ENCODE data around the gene SMTNL1.

The SMTNL1 gene

GRCh38 chr11:57546451-57546850 lies 9.1 kb downstream of the SMTNL1 start:
- no peak overlapping the region for H3K4ac ChIP-seq (ENCODE audit: low read length)
- H2BK15ac ChIP-seq (ENCODE audit: low read length): no peak overlapping the region
- H2AK5ac ChIP-seq (ENCODE audit: low read depth, low read length): no peak overlapping the region
- no CpG with 5 or more reads among the region's 7 CpGs for WGBS, 2 donors (ENCODE audit: extremely low coverage in 2 of 2, insufficient read length in 2 of 2, insufficient replicate concordance in 1 of 2)
- H3K36me3 ChIP-seq (replicated peaks in 1 of 2; ENCODE audit: control insufficient read depth in 2 of 2, insufficient read depth in 2 of 2, low read length in 2 of 2): peaks cover 29 to 54% of the 10 kb centered on the region in 2 donors
- no peak overlapping the region for H2AFZ ChIP-seq (ENCODE audit: low read length)
- peaks cover 0 to 4% of the 10 kb centered on the region in 2 donors for H3K9me3 ChIP-seq (replicated peaks in 1 of 2; ENCODE audit: control insufficient read depth in 2 of 2, insufficient read depth in 1 of 2, low read depth in 1 of 2, low read length in 2 of 2)
- no peak overlapping the region for H3K4me3 ChIP-seq (ENCODE audit: low read length in 2 of 2)
- H2BK5ac ChIP-seq (ENCODE audit: low read length): no peak overlapping the region
- no peak overlapping the region for H4K8ac ChIP-seq (ENCODE audit: low read depth, low read length)
- no peak overlapping the region for H3K27ac ChIP-seq (replicated peaks; ENCODE audit: low read length)
- no peak overlapping the region for H2BK12ac ChIP-seq (ENCODE audit: low read length)
- H3K4me1 ChIP-seq (ENCODE audit: control insufficient read depth in 2 of 2, insufficient read depth in 1 of 2, low read depth in 1 of 2, low read length in 2 of 2): peaks cover 6 to 7% of the 10 kb centered on the region in 2 donors
- no peak overlapping the region for H3K14ac ChIP-seq (ENCODE audit: low read length)
- H3K4me2 ChIP-seq (ENCODE audit: insufficient read depth, low read length, poor library complexity, severe bottlenecking): no peak overlapping the region
- H3K9ac ChIP-seq (ENCODE audit: low read depth, low read length, poor library complexity): no peak overlapping the region
- peak overlapping the region; percentile 19 for H3K18ac ChIP-seq (ENCODE audit: low read length)
- no peak overlapping the region for H2BK120ac ChIP-seq (ENCODE audit: low read depth, low read length)
- no peaks in the 10 kb centered on the region for H3K79me1 ChIP-seq (ENCODE audit: low read depth, low read length)
- no peak overlapping the region for H3K23ac ChIP-seq (ENCODE audit: low read depth, low read length, poor library complexity)
- no peaks in the 10 kb centered on the region for H3K27me3 ChIP-seq (ENCODE audit: control insufficient read depth in 3 of 3, insufficient read depth in 3 of 3, low read depth in 1 of 3, low read length in 3 of 3)
- no peak for DNase-seq (ENCODE audit: low spot score)
- no peak overlapping the region for H4K91ac ChIP-seq (ENCODE audit: low read depth, low read length, poor library complexity)

- Histone ChIP-seq H2AK5ac (ENCODE audit: low read depth, low read length) (no peak overlapping the region), H3K4me3 (ENCODE audit: low read length in 2 of 2) (no peak overlapping the region), H3K36me3 (replicated peaks in 1 of 2; ENCODE audit: control insufficient read depth in 2 of 2, insufficient read depth in 2 of 2, low read length in 2 of 2) (peaks cover 35 to 59% of the 10 kb centered on the region in 2 donors), H2BK5ac (ENCODE audit: low read length) (no peak overlapping the region), H3K79me1 (ENCODE audit: low read depth, low read length) (no peaks in the 10 kb centered on the region), H4K8ac (ENCODE audit: low read depth, low read length) (no peak overlapping the region), H2AFZ (ENCODE audit: low read length) (no peak overlapping the region), H3K4ac (ENCODE audit: low read length) (no peak overlapping the region), H3K23ac (ENCODE audit: low read depth, low read length, poor library complexity) (no peak overlapping the region), H2BK120ac (ENCODE audit: low read depth, low read length) (no peak overlapping the region), H3K4me1 (ENCODE audit: control insufficient read depth in 2 of 2, insufficient read depth in 1 of 2, low read depth in 1 of 2, low read length in 2 of 2) (peaks cover 6 to 7% of the 10 kb centered on the region in 2 donors), H3K14ac (ENCODE audit: low read length) (no peak overlapping the region), H2BK12ac (ENCODE audit: low read length) (no peak overlapping the region), H3K4me2 (ENCODE audit: insufficient read depth, low read length, poor library complexity, severe bottlenecking) (no peak overlapping the region), H3K18ac (ENCODE audit: low read length) (no peak overlapping the region), H3K9me3 (replicated peaks in 1 of 2; ENCODE audit: control insufficient read depth in 2 of 2, insufficient read depth in 1 of 2, low read depth in 1 of 2, low read length in 2 of 2) (peaks cover 0 to 4% of the 10 kb centered on the region in 2 donors), H4K91ac (ENCODE audit: low read depth, low read length, poor library complexity) (no peak overlapping the region), H3K27me3 (ENCODE audit: control insufficient read depth in 3 of 3, insufficient read depth in 3 of 3, low read depth in 1 of 3, low read length in 3 of 3) (no peaks in the 10 kb centered on the region), H3K9ac (ENCODE audit: low read depth, low read length, poor library complexity) (no peak overlapping the region), H3K27ac (replicated peaks; ENCODE audit: low read length) (no peak overlapping the region), H2BK15ac (ENCODE audit: low read length) (no peak overlapping the region)
- no peak for DNase-seq (ENCODE audit: low spot score)
- WGBS, 2 donors (ENCODE audit: extremely low coverage in 2 of 2, insufficient read length in 2 of 2, insufficient replicate concordance in 1 of 2): no CpG with 5 or more reads among the region's 5 CpGs
These were observed 9.6 kb downstream of the SMTNL1 start for GRCh38 chr11:57546869-57547475.

GRCh38 chr11:57547854-57548377 lies 10.5 kb downstream of the SMTNL1 start:
- no peak overlapping the region for H3K23ac ChIP-seq (ENCODE audit: low read depth, low read length, poor library complexity)
- H2AFZ ChIP-seq (ENCODE audit: low read length): no peak overlapping the region
- no peak overlapping the region for H2BK120ac ChIP-seq (ENCODE audit: low read depth, low read length)
- peaks cover 44 to 66% of the 10 kb centered on the region in 2 donors for H3K36me3 ChIP-seq (replicated peaks in 1 of 2; ENCODE audit: control insufficient read depth in 2 of 2, insufficient read depth in 2 of 2, low read length in 2 of 2)
- H2AK5ac ChIP-seq (ENCODE audit: low read depth, low read length): no peak overlapping the region
- no peak overlapping the region for H3K4ac ChIP-seq (ENCODE audit: low read length)
- H3K4me2 ChIP-seq (ENCODE audit: insufficient read depth, low read length, poor library complexity, severe bottlenecking): no peak overlapping the region
- H3K14ac ChIP-seq (ENCODE audit: low read length): no peak overlapping the region
- H3K4me1 ChIP-seq (ENCODE audit: control insufficient read depth in 2 of 2, insufficient read depth in 1 of 2, low read depth in 1 of 2, low read length in 2 of 2): peaks cover 6 to 7% of the 10 kb centered on the region in 2 donors
- no peak overlapping the region for H2BK15ac ChIP-seq (ENCODE audit: low read length)
- H3K9me3 ChIP-seq (replicated peaks in 1 of 2; ENCODE audit: control insufficient read depth in 2 of 2, insufficient read depth in 1 of 2, low read depth in 1 of 2, low read length in 2 of 2): peaks cover 0 to 4% of the 10 kb centered on the region in 2 donors
- no peak overlapping the region for H3K18ac ChIP-seq (ENCODE audit: low read length)
- WGBS, 2 donors (ENCODE audit: extremely low coverage in 2 of 2, insufficient read length in 2 of 2, insufficient replicate concordance in 1 of 2): no CpG with 5 or more reads among the region's 6 CpGs
- no peak overlapping the region for H3K27ac ChIP-seq (replicated peaks; ENCODE audit: low read length)
- no peak overlapping the region for H4K91ac ChIP-seq (ENCODE audit: low read depth, low read length, poor library complexity)
- H4K8ac ChIP-seq (ENCODE audit: low read depth, low read length): no peak overlapping the region
- no peak for DNase-seq (ENCODE audit: low spot score)
- no peak overlapping the region for H3K9ac ChIP-seq (ENCODE audit: low read depth, low read length, poor library complexity)
- no peaks in the 10 kb centered on the region for H3K27me3 ChIP-seq (ENCODE audit: control insufficient read depth in 3 of 3, insufficient read depth in 3 of 3, low read depth in 1 of 3, low read length in 3 of 3)
- no peak overlapping the region for H3K4me3 ChIP-seq (ENCODE audit: low read length in 2 of 2)
- H3K79me1 ChIP-seq (ENCODE audit: low read depth, low read length): no peaks in the 10 kb centered on the region
- H2BK12ac ChIP-seq (ENCODE audit: low read length): no peak overlapping the region
- no peak overlapping the region for H2BK5ac ChIP-seq (ENCODE audit: low read length)

- no peak overlapping the region for H2BK5ac ChIP-seq (ENCODE audit: low read length)
- peak overlapping the region; percentile 10 for H3K23ac ChIP-seq (ENCODE audit: low read depth, low read length, poor library complexity)
- H3K27me3 ChIP-seq (ENCODE audit: control insufficient read depth in 3 of 3, insufficient read depth in 3 of 3, low read depth in 1 of 3, low read length in 3 of 3): no peaks in the 10 kb centered on the region
- no peak overlapping the region for H4K91ac ChIP-seq (ENCODE audit: low read depth, low read length, poor library complexity)
- no peaks in the 10 kb centered on the region for H3K79me1 ChIP-seq (ENCODE audit: low read depth, low read length)
- no peak for DNase-seq (ENCODE audit: low spot score)
- H2BK15ac ChIP-seq (ENCODE audit: low read length): no peak overlapping the region
- peak overlapping the region; percentile 0 for H3K9ac ChIP-seq (ENCODE audit: low read depth, low read length, poor library complexity)
- peak overlapping the region in 1 of 2 donors; percentile 22 for H3K4me3 ChIP-seq (ENCODE audit: low read length in 2 of 2)
- H4K8ac ChIP-seq (ENCODE audit: low read depth, low read length): no peak overlapping the region
- WGBS, 2 donors (ENCODE audit: extremely low coverage in 2 of 2, insufficient read length in 2 of 2, insufficient replicate concordance in 1 of 2): no CpG with 5 or more reads among the region's 8 CpGs
- H3K4ac ChIP-seq (ENCODE audit: low read length): no peak overlapping the region
- H3K36me3 ChIP-seq (replicated peaks in 1 of 2; ENCODE audit: control insufficient read depth in 2 of 2, insufficient read depth in 2 of 2, low read length in 2 of 2): peaks cover 56 to 86% of the 10 kb centered on the region in 2 donors
- no peak overlapping the region for H3K4me2 ChIP-seq (ENCODE audit: insufficient read depth, low read length, poor library complexity, severe bottlenecking)
- no peak overlapping the region for H3K14ac ChIP-seq (ENCODE audit: low read length)
- H3K9me3 ChIP-seq (replicated peaks in 1 of 2; ENCODE audit: control insufficient read depth in 2 of 2, insufficient read depth in 1 of 2, low read depth in 1 of 2, low read length in 2 of 2): peaks cover 0 to 6% of the 10 kb centered on the region in 2 donors
- H2BK120ac ChIP-seq (ENCODE audit: low read depth, low read length): no peak overlapping the region
- H2AK5ac ChIP-seq (ENCODE audit: low read depth, low read length): no peak overlapping the region
- H3K27ac ChIP-seq (replicated peaks; ENCODE audit: low read length): no peak overlapping the region
- H2BK12ac ChIP-seq (ENCODE audit: low read length): no peak overlapping the region
- H3K4me1 ChIP-seq (ENCODE audit: control insufficient read depth in 2 of 2, insufficient read depth in 1 of 2, low read depth in 1 of 2, low read length in 2 of 2): peaks cover 0 to 6% of the 10 kb centered on the region in 2 donors
- no peak overlapping the region for H3K18ac ChIP-seq (ENCODE audit: low read length)
- H2AFZ ChIP-seq (ENCODE audit: low read length): no peak overlapping the region
These were observed 12.6 kb downstream of the SMTNL1 start for GRCh38 chr11:57549983-57550382.
